GM21390 (cell line): Measurements from ENCODE around the gene RIF1.
A peak's percentile ranks its signal among the peaks of the same experiment; 100 is the strongest.

Experiments
- ATAC-seq: cut with Tn5 transposase; IDR thresholded peaks from one replicate; pipeline ENCODE4 v1.9.1; 2021; ENCODE audit not compliant: unreplicated experiment

RIF1 gene

DNA sequence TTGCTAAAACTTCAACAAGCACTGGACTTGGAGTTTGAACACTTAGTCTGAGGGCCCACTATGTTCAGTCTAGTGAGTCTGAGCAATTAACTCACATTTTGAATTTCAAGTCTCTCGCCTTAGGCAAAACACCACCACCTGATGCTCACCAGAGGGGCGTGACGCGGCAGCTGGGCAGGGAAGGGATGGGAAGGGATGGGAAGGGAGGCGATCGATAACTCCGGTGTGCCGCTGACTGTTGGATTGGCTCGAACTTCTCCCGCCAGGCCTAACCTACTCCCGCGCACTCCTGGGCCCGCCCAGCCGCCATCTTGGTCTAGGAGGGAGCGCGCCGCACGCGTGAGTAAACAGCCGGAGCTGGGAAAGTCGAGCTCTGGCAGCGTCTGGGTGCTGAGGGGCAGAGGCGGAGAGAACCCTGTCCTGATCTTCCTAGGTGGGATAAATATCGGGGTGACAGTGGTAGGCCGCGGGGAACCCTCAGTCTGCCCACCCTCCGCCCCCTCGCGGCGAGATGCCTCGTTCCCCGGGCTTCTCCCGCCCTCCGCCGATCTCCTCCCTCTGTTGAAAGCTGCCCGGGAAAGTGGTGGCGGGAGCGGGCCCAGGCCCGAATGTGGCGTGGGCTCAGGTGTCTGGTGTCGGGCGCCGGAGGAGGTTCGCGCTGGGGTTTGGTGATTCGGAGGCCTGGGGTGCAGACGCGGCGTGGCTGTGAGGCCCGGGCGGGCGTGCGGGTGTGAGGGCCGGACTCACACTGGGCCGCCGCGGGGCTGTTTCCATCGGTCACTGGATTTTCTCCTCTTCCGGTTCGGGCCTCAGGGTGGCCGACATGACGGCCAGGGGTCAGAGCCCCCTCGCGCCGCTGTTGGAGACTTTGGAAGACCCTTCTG is at the start of gene RIF1:
Gene RIF1, plus strand, starts transcription at position 302 of the 884 bp plus-strand sequence. Its CDS starts 522 bp downstream, at position 824.
- ATAC-seq, result peak; percentile 92

- no peak for ATAC-seq
Observed at GRCh38 chr2:151361674-151362370, 47.9 kb upstream of the RIF1 start.

DNA sequence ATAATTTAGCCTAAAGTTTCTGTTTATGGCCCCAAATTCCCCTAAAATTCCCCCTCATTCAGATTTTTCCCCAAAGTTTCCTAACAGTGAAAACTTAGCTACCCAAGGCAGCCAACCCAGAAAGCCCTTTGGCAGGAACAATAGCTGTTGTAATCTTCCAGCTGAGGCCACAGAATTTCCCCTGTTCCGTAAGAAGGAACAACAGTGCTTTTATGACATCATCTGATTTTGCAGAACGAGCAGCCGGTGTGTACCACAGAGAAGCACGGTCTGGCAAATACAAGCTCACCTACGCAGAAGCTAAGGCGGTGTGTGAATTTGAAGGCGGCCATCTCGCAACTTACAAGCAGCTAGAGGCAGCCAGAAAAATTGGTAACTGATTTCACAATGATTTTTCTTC is 46.0 kb upstream of the RIF1 start:
- ATAC-seq, result no peak

DNA sequence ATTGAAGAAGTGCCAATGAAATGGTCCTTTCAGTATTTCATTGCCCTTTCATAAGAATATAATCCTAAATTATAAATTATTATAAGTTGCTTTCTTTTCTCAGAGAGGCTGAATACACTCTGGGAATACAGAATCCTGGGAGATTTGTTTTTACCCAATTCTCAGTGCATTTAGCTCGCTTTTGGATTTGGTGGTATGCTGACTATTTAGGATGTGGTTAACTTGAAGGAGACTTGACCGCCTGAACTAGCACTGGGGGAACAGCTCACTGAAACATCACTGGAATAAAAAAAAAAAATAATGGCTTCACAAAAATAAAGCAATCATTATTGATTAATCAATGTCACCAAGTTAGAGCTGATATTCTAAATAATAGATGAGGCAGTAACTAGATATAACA is 42.1 kb upstream of the RIF1 start:
- no peak for ATAC-seq

GRCh38 chr2:151374436-151374835 is 35.3 kb upstream of the RIF1 start:
- ATAC-seq, result peak; percentile 86

DNA sequence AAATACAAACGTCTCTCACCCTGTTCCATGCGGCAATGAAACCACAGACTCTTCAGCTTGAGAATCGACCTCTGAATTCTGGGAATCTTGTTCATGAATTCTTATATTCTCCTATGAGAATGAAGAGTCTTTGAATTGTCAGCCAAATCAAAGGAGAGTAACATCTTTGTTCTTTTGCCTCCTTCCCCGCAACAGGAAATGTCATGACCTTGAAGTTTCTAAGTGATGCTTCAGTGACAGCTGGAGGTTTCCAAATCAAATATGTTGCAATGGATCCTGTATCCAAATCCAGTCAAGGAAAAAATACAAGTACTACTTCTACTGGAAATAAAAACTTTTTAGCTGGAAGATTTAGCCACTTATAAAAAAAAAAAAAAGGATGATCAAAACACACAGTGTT is 30.5 kb upstream of the RIF1 start:
- ATAC-seq, result no peak

GRCh38 chr2:151380580-151381235 is 29.0 kb upstream of the RIF1 start:
- ATAC-seq, result no peak

- no peak for ATAC-seq
Observed at GRCh38 chr2:151381266-151381665, 28.4 kb upstream of the RIF1 start.

- no peak for ATAC-seq
Observed at GRCh38 chr2:151388011-151388410, 21.7 kb upstream of the RIF1 start.

DNA sequence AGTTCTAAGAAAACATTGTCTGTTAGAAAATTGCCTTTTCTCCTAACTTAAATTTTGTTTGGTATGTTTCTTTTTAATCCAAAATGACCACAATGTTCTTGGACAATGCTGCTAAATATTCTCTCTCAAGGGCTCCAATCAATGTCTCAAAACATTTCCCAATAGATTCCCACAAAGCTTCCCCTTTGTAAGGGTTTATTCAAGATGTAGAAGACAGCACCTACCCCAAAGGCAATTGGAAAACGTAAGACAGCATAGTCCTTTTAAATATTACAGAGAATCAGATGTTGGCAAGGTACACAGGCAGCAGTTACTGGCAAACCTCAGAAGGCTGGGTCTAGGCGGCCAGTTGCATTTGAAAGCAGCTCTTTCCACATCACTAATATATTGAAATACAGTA is 18.3 kb upstream of the RIF1 start:
- no peak for ATAC-seq

DNA sequence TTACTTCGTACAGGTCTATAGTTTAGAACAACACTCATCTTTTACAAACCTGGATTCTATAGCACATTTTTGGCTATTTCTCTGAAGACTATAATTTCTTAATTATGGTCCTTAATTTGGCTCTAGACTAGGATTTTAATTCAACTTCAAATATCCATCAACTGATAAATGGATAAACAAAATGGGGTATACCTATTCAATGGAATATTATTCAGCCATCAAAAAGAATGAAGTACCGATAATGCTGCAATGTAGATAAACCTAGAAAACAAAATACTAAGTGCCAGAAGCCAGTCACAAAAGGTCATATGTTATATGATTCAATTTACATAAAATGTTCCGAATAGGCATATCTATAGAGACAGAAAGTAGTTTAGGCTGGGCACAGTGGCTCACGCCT is 15.2 kb upstream of the RIF1 start:
- no peak for ATAC-seq

DNA sequence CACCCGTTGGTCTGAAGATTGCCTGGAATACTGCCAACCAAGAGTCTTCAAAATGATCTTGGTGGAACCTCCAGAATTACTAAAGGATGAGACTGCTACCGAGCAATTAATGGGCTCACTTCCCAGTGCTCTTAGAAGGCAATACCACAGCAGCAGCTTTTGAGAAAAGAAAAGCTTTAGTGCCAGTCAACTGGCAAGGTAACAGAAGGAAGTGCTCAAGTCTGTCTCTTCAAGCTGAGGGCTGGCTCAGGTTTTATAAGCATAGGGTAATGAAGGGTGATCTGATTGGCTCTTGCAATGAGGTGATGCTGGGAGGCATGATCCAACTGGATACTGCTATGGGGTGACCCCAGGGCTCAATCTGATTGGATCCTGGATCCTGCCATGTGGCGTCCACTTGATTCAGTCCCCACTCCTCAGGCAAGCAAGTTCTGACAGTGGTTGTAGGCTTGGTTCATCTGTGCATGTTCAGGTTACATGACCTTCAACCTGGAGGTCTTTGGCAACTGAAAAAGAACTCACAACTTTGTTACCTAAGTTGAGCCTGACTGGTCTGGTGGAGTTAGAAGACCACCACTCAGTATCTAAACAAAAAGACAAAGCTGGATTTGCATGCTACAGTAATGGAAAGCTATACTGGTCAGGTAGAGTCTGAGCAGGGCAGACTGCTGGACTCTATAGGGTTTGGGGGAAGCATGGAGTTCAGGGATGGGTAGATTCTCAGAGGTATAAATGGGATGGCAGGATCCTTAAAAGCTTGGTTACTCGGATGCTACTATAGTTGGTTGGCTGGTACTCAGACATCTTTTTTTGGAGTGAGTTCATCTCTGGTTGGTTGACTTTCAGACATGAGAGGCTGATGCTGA is 14.0 kb upstream of the RIF1 start:
- ATAC-seq, result no peak

- ATAC-seq, result no peak
Observed at GRCh38 chr2:151399981-151400380, 9.7 kb upstream of the RIF1 start.

DNA sequence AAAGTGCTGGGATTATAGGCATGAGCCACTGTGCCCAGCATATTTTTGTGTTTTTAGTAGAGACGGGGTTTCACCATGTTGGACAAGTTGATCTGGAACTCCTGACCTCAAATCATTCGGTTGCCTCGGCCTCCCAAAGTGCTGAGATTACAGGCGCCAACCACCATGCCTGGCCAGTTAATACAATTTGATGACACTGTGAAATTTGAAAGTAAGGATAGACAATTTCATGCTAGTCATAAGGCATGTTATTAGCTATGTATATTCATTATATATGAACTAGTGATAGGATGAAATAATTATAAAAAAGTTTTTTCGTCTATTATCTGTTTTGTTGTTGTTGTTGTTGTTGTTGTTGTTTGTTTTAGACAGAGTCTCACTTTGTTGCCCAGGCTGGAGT is 8.6 kb upstream of the RIF1 start:
- ATAC-seq, result no peak

DNA sequence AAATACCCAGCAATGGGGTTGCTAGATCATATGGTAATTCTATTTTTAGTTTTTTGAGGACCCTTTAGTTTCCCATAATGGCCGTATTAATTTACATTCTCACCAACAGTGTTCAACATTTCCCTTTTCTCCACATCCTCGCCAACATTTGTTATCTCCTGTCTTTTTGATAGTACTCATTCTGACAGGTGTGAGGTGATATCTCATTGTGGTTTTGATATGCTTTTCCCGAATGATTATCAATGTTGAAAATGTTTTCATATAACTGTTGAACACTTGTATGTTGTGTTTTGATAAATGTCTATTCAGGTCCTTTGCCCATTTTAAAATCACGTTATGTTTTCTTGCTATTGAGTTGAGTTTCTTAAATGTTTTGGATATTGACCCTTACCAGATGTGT is 5.8 kb upstream of the RIF1 start:
- ATAC-seq, result no peak

- no peak for ATAC-seq
Observed at GRCh38 chr2:151405376-151405775, 4.3 kb upstream of the RIF1 start.

- ATAC-seq, result no peak
Observed at GRCh38 chr2:151407281-151407680, 2.4 kb upstream of the RIF1 start.

- no peak for ATAC-seq
Observed at GRCh38 chr2:151408788-151409600, 708 bp upstream of the RIF1 start.

DNA sequence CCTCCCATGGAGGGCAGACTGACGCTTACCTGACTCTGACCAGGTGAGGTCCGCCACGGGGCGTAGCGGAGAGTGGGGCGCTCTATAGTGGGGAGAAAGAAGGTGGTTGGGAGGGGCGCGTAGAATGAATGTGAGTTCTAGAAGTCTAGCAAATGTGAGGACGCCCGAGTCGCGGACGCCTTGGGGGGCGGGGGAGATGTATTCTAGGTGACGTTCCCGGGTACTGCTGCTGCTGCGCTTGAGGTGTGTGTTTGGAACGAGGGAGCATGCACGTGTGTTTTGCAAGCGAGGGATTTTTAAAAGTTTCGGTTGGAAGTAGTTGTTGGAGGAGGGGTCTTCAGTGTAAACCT is 758 bp downstream of the RIF1 start:
- peak; percentile 46 for ATAC-seq

- ATAC-seq, result no peak
Observed at GRCh38 chr2:151417650-151418049, 7.9 kb downstream of the RIF1 start.
